Heart left ventricle (tissue), 16 donors: ENCODE data around the gene EIF2S3B. TPM values are rescaled to one million over a fixed set of nuclear protein-coding genes. Genes with fewer than 3 reads are reported as not detected.

Experiments used
- ATAC-seq, 4 donors: fragments of 200-7000 bp; cut with Tn5 transposase; one replicate each; pipeline ENCODE4 v1.9.1; 2020 to 2022; ENCODE audit warnings: moderate library complexity in 4 of 4, mild to moderate bottlenecking in 3 of 4, moderate number of reproducible peaks in 1 of 4
- DNase-seq, 5 donors: peaks; one replicate each; pipeline ENCODE4 v3.0.0-alpha.2; 2020
- H3K27ac ChIP-seq, 12 donors: fragments of 200-600 bp; sonication (generic) in 4 of 12; one replicate each; pipeline versions ENCODE4 v1.5.0 to v1.8.0; 2016 to 2022; ENCODE audit warnings: mild to moderate bottlenecking in 2 of 12
- H3K27me3 ChIP-seq, 9 donors: fragments of 200-600 bp; sonication (generic) in 2 of 9; one replicate each; pipeline versions ENCODE4 v1.5.1 to v1.8.0; 2016 to 2022; ENCODE audit warnings: mild to moderate bottlenecking in 3 of 9
- H3K36me3 ChIP-seq, 9 donors: fragments of 200-600 bp; sonication (generic) in 2 of 9; one replicate each; pipeline versions ENCODE4 v1.5.0 to v1.8.0; 2018 to 2022; ENCODE audit warnings: mild to moderate bottlenecking in 2 of 9
- H3K4me1 ChIP-seq, 12 donors: fragments of 200-600 bp; sonication (generic) in 4 of 12; one replicate each; pipeline versions ENCODE4 v1.5.0 to v1.8.0; 2016 to 2022; ENCODE audit warnings: mild to moderate bottlenecking in 3 of 12
- H3K4me3 ChIP-seq, 12 donors: fragments of 200-600 bp; sonication (generic) in 4 of 12; one replicate each; pipeline versions ENCODE4 v1.5.0 to v1.8.0; 2017 to 2022; ENCODE audit warnings: mild to moderate bottlenecking in 9 of 12, moderate library complexity in 4 of 12
- H3K9me3 ChIP-seq, 12 donors: fragments of 200-600 bp; sonication (generic) in 4 of 12; one replicate each; pipeline versions ENCODE4 v1.5.0 to v1.8.0; 2016 to 2022; ENCODE audit warnings: mild to moderate bottlenecking in 1 of 12
- CTCF ChIP-seq, 12 donors: fragments of 200-600 bp; sonication (generic) in 4 of 12; IDR thresholded peaks; one replicate each; pipeline versions ENCODE4 v1.5.0 to v1.8.0; 2018 to 2022; ENCODE audit warnings: antibody characterized with exemption in 12 of 12, mild to moderate bottlenecking in 5 of 12
- POLR2A ChIP-seq, 2 donors: fragments of 450-650 bp; IDR thresholded peaks; one replicate each; pipeline ENCODE4 v1.6.1; 2017; ENCODE audit warnings: antibody characterized with exemption in 2 of 2, mild to moderate bottlenecking in 2 of 2, moderate library complexity in 2 of 2
- WGBS, 4 donors: extraction: QIAGEN DNeasy Blood & Tissue Kit in 2 of 4; methylation state at CpG; one replicate each; pipeline versions ENCODE4 v1.1.5 to v1.1.7; 2013 to 2018; 5-methylcytosine and 5-hydroxymethylcytosine counted together
- intact Hi-C, 10 donors: fragments of 100-400 bp; cut with DNase I; formaldehyde crosslinking; loops; one replicate each; pipeline versions ENCODE4 v1.11.1 to v1.14.2; 2022
- polyA plus RNA-seq, 2 donors: library from polyadenylated mRNA; stranded (reverse); fragments of 200-250 nt; gene quantifications; one replicate each; pipeline ENCODE4 v1.2.3, GENCODE V29; 2013
- total RNA-seq, 9 donors: library from RNA; depleted of rRNA in 2 of 9; stranded (reverse); fragments of >200 nt in 2 of 9; fragmentation: NEBNext Ultra II Directional in 3 of 9; extraction: Animal tissue kit (Norgen Biotek cat#: 25700) in 3 of 9; gene quantifications; one replicate each; pipeline versions ENCODE4 v1.1.0 to v1.2.4, GENCODE V29; 2016 to 2023
- donor health status: ischemic (EF 13 %, LVEDD 7.1; RV severe dilation, severe dysfunction).
- donor health status: healthy with polysubstance abuse.
- donor health status: DM: no; HTN: yes; CAD: no.
- donor health status: DM: no; HTN: no; CAD: no.
- donor health status: ischemic (EF 25% LVEDD 6.9; RV normal size, moderate dysfunction).
- donor health status: ischemic (EF 25% LVEDD 5.7; RV mildly dilated, moderate dysfunction).
- donor health status: healthy.
- donor health status: DM: yes; HTN: yes; CAD: no.
- donor health status: ischemic (EF 35%, LVEDD 5.7; RV mildly dilated, moderate dysfunction).
- donor health status: nonischemic (EF 11% LVEDD 7.7; RV severe dilation, severe dysfunction).
- donor health status: DM: yes; HTN: yes; CAD: no.
- donor health status: PGD.
- donor health status: ischemic (EF 29% LVEDD 5.4; RV normal size, mild dysfunction).
- donor health status: nonischemic (EF 23%, LVEDD 6.1; RV moderate dilation, normal function).

EIF2S3B gene
- total and polyA plus RNA-seq, 11 donors: 0.11 to 1.5 (median 0.50) TPM; not detected in 2

GRCh38 chr12:10557766-10558165, 52.1 kb downstream of the EIF2S3B start:
- ATAC-seq: no peak
- no peak for TF ChIP-seq POLR2A (IDR thresholded peaks at IDR 0.05)
- TF ChIP-seq CTCF (IDR thresholded peaks at IDR 0.05): no peak
- no peak for DNase-seq
- peak overlapping the region in 1 of 12 donors; percentile 21 for H3K4me3 ChIP-seq
- H3K9me3 ChIP-seq: no peaks in the 10 kb centered on the region
- peak overlapping the region in 1 of 12 donors; percentile 18 for H3K27ac ChIP-seq
- 66 to 72% (median 70%) methylated on average over 2 of the region's 2 CpGs for WGBS, 4 donors
- peaks cover 0 to 21% (median 0%) of the 10 kb centered on the region in 9 donors for H3K27me3 ChIP-seq
- no peaks in the 10 kb centered on the region for H3K36me3 ChIP-seq
- no peaks in the 10 kb centered on the region for H3K4me1 ChIP-seq
- intact Hi-C loops: loop anchor here in 1 of 10 donors (1.0 kb wide), 1 partner anchor 226 kb away; no protein-coding TSS in a partner anchor

Other genes with a start within 250 kb of the EIF2S3B start
- gene KLRD1, start 198.0 kb upstream of the EIF2S3B start, total RNA-seq: 1 to 10 TPM in 3 of 9 donors, under 1 TPM in 6; 0.25 to 7.4 (median 0.93) TPM
- gene KLRD1, start 198.0 kb upstream of the EIF2S3B start, polyA plus RNA-seq: 1 to 10 TPM in 1 of 2 donors, under 1 TPM in 1; 0.25 to 1.1 TPM
- gene KLRK1, start 115.8 kb upstream of the EIF2S3B start, total RNA-seq: 1 to 10 TPM in 2 of 9 donors, under 1 TPM in 5, not detected in 2; 0.45 to 6.6 (median 0.49) TPM
- under 1 TPM; 0.28 to 0.69 TPM for gene KLRK1, start 115.8 kb upstream of the EIF2S3B start, polyA plus RNA-seq
- gene KLRC4, start 96.1 kb upstream of the EIF2S3B start, total RNA-seq: 1 to 10 TPM in 1 of 9 donors, not detected in 8; 1.1 TPM
- gene KLRC4, start 96.1 kb upstream of the EIF2S3B start, polyA plus RNA-seq: not detected
- gene KLRC3, start 85.3 kb upstream of the EIF2S3B start, total RNA-seq: not detected
- gene KLRC3, start 85.3 kb upstream of the EIF2S3B start, polyA plus RNA-seq: not detected
- gene KLRC2, start 69.9 kb upstream of the EIF2S3B start, total RNA-seq: under 1 TPM in 1 of 9 donors, not detected in 8; 0.51 TPM
- gene KLRC2, start 69.9 kb upstream of the EIF2S3B start, polyA plus RNA-seq: not detected
- 1 to 10 TPM in 1 of 9 donors, under 1 TPM in 2, not detected in 6; 0.18 to 1.2 (median 0.32) TPM for gene KLRC1, start 52.5 kb upstream of the EIF2S3B start, total RNA-seq
- under 1 TPM; 0.10 to 0.61 TPM for gene KLRC1, start 52.5 kb upstream of the EIF2S3B start, polyA plus RNA-seq
- gene MAGOHB, start 107.7 kb downstream of the EIF2S3B start, total RNA-seq: 10 to 100 TPM in 5 of 9 donors, 1 to 10 TPM in 4; 1.8 to 18.1 (median 12.7) TPM
- 10 to 100 TPM; 14.5 to 16.5 TPM for gene MAGOHB, start 107.7 kb downstream of the EIF2S3B start, polyA plus RNA-seq
- gene STYK1, start 168.2 kb downstream of the EIF2S3B start, total RNA-seq: under 1 TPM in 1 of 9 donors, not detected in 8; 0.21 TPM
- under 1 TPM in 1 of 2 donors, not detected in 1; 0.01 TPM for gene STYK1, start 168.2 kb downstream of the EIF2S3B start, polyA plus RNA-seq
- gene YBX3, start 217.4 kb downstream of the EIF2S3B start, total RNA-seq: 1,000 to 10,000 TPM in 2 of 9 donors, 100 to 1,000 TPM in 7; 399 to 2,225 (median 790) TPM
- 1,000 to 10,000 TPM in 1 of 2 donors, 100 to 1,000 TPM in 1; 429 to 1,753 TPM for gene YBX3, start 217.4 kb downstream of the EIF2S3B start, polyA plus RNA-seq